Activated naive CD8-positive, alpha-beta T cell treated with anti-CD3 and anti-CD28 coated beads, Interleukin-2, amount 50 U/mL, for 24 hours (primary cell): Measurements from ENCODE around the gene ADAMTS17.
"Not testable (repeated sequence)": the region's sequence is repeated elsewhere in the genome, so short reads cannot be mapped to it uniquely, and the experiment has no call there.

Source experiments
- ATAC-seq: fragments of 150-1000 bp; cut with Tn5 transposase; one replicate; pipeline ENCODE4 v1.10.0; 2021
- DNase-seq: peaks from one replicate; pipeline ENCODE4 v3.0.0; 2021
- H3K27ac Mint-ChIP-seq: one replicate; pipeline ENCODE4 v1.8.0; 2021; ENCODE audit warnings: mild to moderate bottlenecking, mixed read lengths
- H3K27me3 Mint-ChIP-seq: one replicate; pipeline ENCODE4 v1.8.0; 2021; ENCODE audit warnings: mixed read lengths
- H3K36me3 Mint-ChIP-seq: one replicate; pipeline ENCODE4 v1.8.0; 2021; ENCODE audit warnings: low read depth, mixed read lengths
- H3K4me1 Mint-ChIP-seq: one replicate; pipeline ENCODE4 v1.8.0; 2021; ENCODE audit warnings: mixed read lengths
- H3K4me3 Mint-ChIP-seq: one replicate; pipeline ENCODE4 v1.8.0; 2021; ENCODE audit warnings: mild to moderate bottlenecking, moderate library complexity, mixed read lengths
- H3K9me3 Mint-ChIP-seq: one replicate; pipeline ENCODE4 v1.8.0; 2021; ENCODE audit warnings: mixed read lengths

ADAMTS17 gene

GRCh38 chr15:100346866-100347512, 5.2 kb upstream of the ADAMTS17 start:
- DNase-seq (no peak), ATAC-seq (no peak)
- Mint-ChIP-seq H3K27ac (no peak overlapping the region), H3K4me1 (peaks cover 15% of the 10 kb centered on the region), H3K9me3 (no peaks in the 10 kb centered on the region), H3K4me3 (no peak overlapping the region), H3K27me3 (no peaks in the 10 kb centered on the region), H3K36me3 (no peaks in the 10 kb centered on the region)

GRCh38 chr15:100345438-100345837, 3.7 kb upstream of the ADAMTS17 start:
- H3K9me3 Mint-ChIP-seq, result no peaks in the 10 kb centered on the region
- H3K4me3 Mint-ChIP-seq, result no peak overlapping the region
- DNase-seq, result no peak
- H3K4me1 Mint-ChIP-seq, result peaks cover 14% of the 10 kb centered on the region
- no peak for ATAC-seq
- no peak overlapping the region for H3K27ac Mint-ChIP-seq
- H3K27me3 Mint-ChIP-seq, result peaks cover 1% of the 10 kb centered on the region
- H3K36me3 Mint-ChIP-seq, result no peaks in the 10 kb centered on the region

- H3K4me3 Mint-ChIP-seq, result no peak overlapping the region
- no peak overlapping the region for H3K27ac Mint-ChIP-seq
- no peaks in the 10 kb centered on the region for H3K36me3 Mint-ChIP-seq
- ATAC-seq, result no peak
- H3K27me3 Mint-ChIP-seq, result peaks cover 12% of the 10 kb centered on the region
- DNase-seq, result no peak
- H3K4me1 Mint-ChIP-seq, result peaks cover 16% of the 10 kb centered on the region
- no peaks in the 10 kb centered on the region for H3K9me3 Mint-ChIP-seq
Measured at GRCh38 chr15:100343251-100343650, 1.5 kb upstream of the ADAMTS17 start.

- Mint-ChIP-seq H3K9me3 (no peaks in the 10 kb centered on the region), H3K36me3 (no peaks in the 10 kb centered on the region), H3K27ac (no peak overlapping the region), H3K4me1 (peaks cover 16% of the 10 kb centered on the region), H3K4me3 (peak overlapping the region; percentile 42), H3K27me3 (peaks cover 12% of the 10 kb centered on the region)
- DNase-seq (no peak), ATAC-seq (peak; percentile 14)
Measured at GRCh38 chr15:100341239-100341749, 481 bp downstream of the ADAMTS17 start.

GRCh38 chr15:100340721-100341238, 995 bp downstream of the ADAMTS17 start:
- Mint-ChIP-seq H3K36me3 (no peaks in the 10 kb centered on the region), H3K4me1 (peaks cover 16% of the 10 kb centered on the region), H3K27ac (no peak overlapping the region), H3K4me3 (peak overlapping the region; percentile 71), H3K9me3 (no peaks in the 10 kb centered on the region), H3K27me3 (peaks cover 12% of the 10 kb centered on the region)
- no peak for DNase-seq
- no peak for ATAC-seq

GRCh38 chr15:100339999-100340398, 1.8 kb downstream of the ADAMTS17 start:
- peaks cover 12% of the 10 kb centered on the region for H3K27me3 Mint-ChIP-seq
- no peak overlapping the region for H3K27ac Mint-ChIP-seq
- no peak for DNase-seq
- no peak for ATAC-seq
- H3K4me1 Mint-ChIP-seq, result peaks cover 21% of the 10 kb centered on the region
- no peaks in the 10 kb centered on the region for H3K36me3 Mint-ChIP-seq
- peak overlapping the region; percentile 71 for H3K4me3 Mint-ChIP-seq
- H3K9me3 Mint-ChIP-seq, result no peaks in the 10 kb centered on the region

GRCh38 chr15:100339451-100339850, 2.3 kb downstream of the ADAMTS17 start:
- peaks cover 26% of the 10 kb centered on the region for H3K4me1 Mint-ChIP-seq
- H3K9me3 Mint-ChIP-seq, ATAC-seq, H3K36me3 Mint-ChIP-seq, DNase-seq, H3K27ac Mint-ChIP-seq: not testable (repeated sequence)
- H3K4me3 Mint-ChIP-seq, result peak overlapping the region; percentile 71
- H3K27me3 Mint-ChIP-seq, result peaks cover 14% of the 10 kb centered on the region

- no peaks in the 10 kb centered on the region for H3K36me3 Mint-ChIP-seq
- H3K9me3 Mint-ChIP-seq, result no peaks in the 10 kb centered on the region
- ATAC-seq (peak; percentile 70), DNase-seq (peak; percentile 53)
- peaks cover 14% of the 10 kb centered on the region for H3K27me3 Mint-ChIP-seq
- peaks cover 31% of the 10 kb centered on the region for H3K4me1 Mint-ChIP-seq
- no peak overlapping the region for H3K27ac Mint-ChIP-seq
- no peak overlapping the region for H3K4me3 Mint-ChIP-seq
Measured at GRCh38 chr15:100338971-100339444, 2.8 kb downstream of the ADAMTS17 start.

- ATAC-seq (no peak), DNase-seq (no peak)
- no peak overlapping the region for H3K4me3 Mint-ChIP-seq
- H3K27ac Mint-ChIP-seq, result no peak overlapping the region
- H3K36me3 Mint-ChIP-seq, result no peaks in the 10 kb centered on the region
- H3K9me3 Mint-ChIP-seq, result no peaks in the 10 kb centered on the region
- H3K4me1 Mint-ChIP-seq, result peaks cover 36% of the 10 kb centered on the region
- H3K27me3 Mint-ChIP-seq, result peaks cover 14% of the 10 kb centered on the region
Measured at GRCh38 chr15:100338247-100338646, 3.5 kb downstream of the ADAMTS17 start.

- no peaks in the 10 kb centered on the region for H3K36me3 Mint-ChIP-seq
- DNase-seq (no peak), ATAC-seq (no peak)
- no peak overlapping the region for H3K27ac Mint-ChIP-seq
- H3K4me1 Mint-ChIP-seq, result peaks cover 40% of the 10 kb centered on the region
- peaks cover 14% of the 10 kb centered on the region for H3K27me3 Mint-ChIP-seq
- H3K4me3 Mint-ChIP-seq, result no peak overlapping the region
- no peaks in the 10 kb centered on the region for H3K9me3 Mint-ChIP-seq
Measured at GRCh38 chr15:100337096-100338044, 4.4 kb downstream of the ADAMTS17 start.

- H3K27me3 Mint-ChIP-seq, result peaks cover 14% of the 10 kb centered on the region
- peaks cover 45% of the 10 kb centered on the region for H3K4me1 Mint-ChIP-seq
- ATAC-seq (no peak), DNase-seq (no peak)
- no peaks in the 10 kb centered on the region for H3K36me3 Mint-ChIP-seq
- no peak overlapping the region for H3K27ac Mint-ChIP-seq
- no peaks in the 10 kb centered on the region for H3K9me3 Mint-ChIP-seq
- H3K4me3 Mint-ChIP-seq, result no peak overlapping the region
Measured at GRCh38 chr15:100336061-100336460, 5.7 kb downstream of the ADAMTS17 start.

- Mint-ChIP-seq H3K9me3 (no peaks in the 10 kb centered on the region), H3K4me3 (no peak overlapping the region), H3K4me1 (peaks cover 50% of the 10 kb centered on the region), H3K27me3 (peaks cover 13% of the 10 kb centered on the region), H3K36me3 (no peaks in the 10 kb centered on the region), H3K27ac (no peak overlapping the region)
- ATAC-seq, result no peak
- no peak for DNase-seq
Measured at GRCh38 chr15:100335335-100335999, 6.3 kb downstream of the ADAMTS17 start.

GRCh38 chr15:100334905-100335304, 6.9 kb downstream of the ADAMTS17 start:
- Mint-ChIP-seq H3K4me3 (no peak overlapping the region), H3K27me3 (peaks cover 8% of the 10 kb centered on the region), H3K27ac (no peak overlapping the region), H3K9me3 (no peaks in the 10 kb centered on the region), H3K4me1 (peaks cover 54% of the 10 kb centered on the region), H3K36me3 (no peaks in the 10 kb centered on the region)
- DNase-seq, result no peak
- no peak for ATAC-seq

GRCh38 chr15:100334456-100334855, 7.3 kb downstream of the ADAMTS17 start:
- Mint-ChIP-seq H3K4me1 (peaks cover 58% of the 10 kb centered on the region), H3K27me3 (peaks cover 4% of the 10 kb centered on the region), H3K9me3 (no peaks in the 10 kb centered on the region), H3K27ac (no peak overlapping the region), H3K4me3 (no peak overlapping the region), H3K36me3 (no peaks in the 10 kb centered on the region)
- ATAC-seq, result no peak
- DNase-seq, result no peak
